GM18867 (cell line): ENCODE results near the gene CEP135.
A peak's percentile ranks its signal among the peaks of the same experiment; 100 is the strongest.

Source experiments
- ATAC-seq: cut with Tn5 transposase; IDR thresholded peaks from one replicate; pipeline ENCODE4 v1.9.1; 2021; ENCODE audit warnings: mild to moderate bottlenecking, moderate library complexity; ENCODE audit not compliant: unreplicated experiment

CEP135 gene

GRCh38 chr4:56007154-56007553 is 58.4 kb downstream of the CEP135 start:
- no peak for ATAC-seq

- ATAC-seq: no peak
These were observed 59.5 kb downstream of the CEP135 start for GRCh38 chr4:56008206-56008605.

DNA sequence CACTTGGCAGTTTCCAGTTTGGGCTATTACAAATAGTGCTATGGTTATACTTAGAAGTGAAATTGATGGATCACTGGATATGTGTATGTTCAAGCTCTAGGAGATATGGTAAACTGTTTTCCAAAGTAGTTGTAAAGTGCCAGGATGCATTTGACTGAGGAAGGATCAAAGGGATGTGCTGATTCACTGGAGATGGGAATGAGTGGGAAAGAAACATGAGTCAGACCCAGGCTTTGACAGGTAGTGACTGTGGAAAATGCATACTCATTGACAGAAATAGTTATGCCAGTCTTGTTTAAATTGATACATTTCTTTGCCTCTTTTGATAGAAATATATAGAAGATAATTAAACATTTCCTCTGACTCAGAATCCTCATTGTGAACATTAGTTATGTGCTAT is 77.9 kb downstream of the CEP135 start:
- ATAC-seq: no peak

DNA sequence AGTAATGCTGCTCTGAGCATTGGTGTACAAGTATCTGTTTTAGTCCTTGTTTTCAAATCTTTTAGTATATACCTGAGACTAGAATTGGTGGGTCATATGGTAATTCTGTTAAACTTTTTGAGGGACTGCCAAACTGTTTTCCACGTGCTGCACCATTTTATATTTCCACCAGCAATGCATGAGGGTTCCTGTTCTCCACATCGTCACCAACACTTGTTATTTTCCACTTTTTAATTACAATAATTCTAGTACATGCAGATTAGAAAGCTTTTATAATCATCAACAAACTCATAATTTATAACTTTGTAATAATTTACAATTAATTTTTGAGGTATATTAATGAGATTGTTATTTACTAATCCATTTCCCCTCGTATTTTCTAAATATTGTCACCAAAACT is 79.4 kb downstream of the CEP135 start:
- ATAC-seq: no peak

GRCh38 chr4:56038487-56039162 is 89.9 kb downstream of the CEP135 start:
- no peak for ATAC-seq

DNA sequence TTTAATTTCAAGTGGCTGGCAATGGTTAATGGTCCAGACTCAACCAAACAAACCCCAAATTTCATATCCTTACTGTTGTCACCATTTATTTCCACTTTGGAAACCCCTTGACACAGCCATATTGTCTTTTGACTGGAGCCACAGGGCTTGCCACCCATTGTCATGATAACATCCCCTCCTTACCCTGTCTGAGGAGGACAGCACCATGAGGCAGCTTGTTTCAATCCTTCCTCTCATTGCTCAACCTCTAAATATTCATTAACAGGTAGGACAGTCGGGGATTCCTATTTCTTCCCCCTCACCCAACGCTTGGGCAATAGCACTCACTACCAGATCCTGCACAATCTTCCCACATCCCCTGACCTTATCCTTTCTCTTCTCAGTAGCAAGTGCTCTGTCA is 92.1 kb downstream of the CEP135 start:
- no peak for ATAC-seq

- ATAC-seq: no peak
These were observed 93.5 kb downstream of the CEP135 start for GRCh38 chr4:56042225-56042624.

DNA sequence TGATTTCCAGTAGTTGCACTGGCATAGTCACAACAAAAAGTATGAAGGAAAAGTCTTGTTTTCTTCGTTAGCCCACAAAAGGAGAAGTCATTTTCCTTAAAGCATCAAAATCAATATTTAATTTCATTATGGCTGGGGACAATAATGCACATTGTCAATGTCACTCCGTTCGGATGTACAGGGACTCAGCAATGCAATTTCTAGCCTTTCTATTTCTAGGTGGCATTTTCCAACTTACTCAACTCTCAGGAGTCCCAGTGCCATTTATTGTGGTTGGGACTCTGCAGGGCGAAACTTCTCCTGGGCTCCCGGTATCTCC is 99.6 kb downstream of the CEP135 start:
- ATAC-seq: no peak

- ATAC-seq: peak; percentile 97
These were observed 100.1 kb downstream of the CEP135 start for GRCh38 chr4:56048702-56049431.

DNA sequence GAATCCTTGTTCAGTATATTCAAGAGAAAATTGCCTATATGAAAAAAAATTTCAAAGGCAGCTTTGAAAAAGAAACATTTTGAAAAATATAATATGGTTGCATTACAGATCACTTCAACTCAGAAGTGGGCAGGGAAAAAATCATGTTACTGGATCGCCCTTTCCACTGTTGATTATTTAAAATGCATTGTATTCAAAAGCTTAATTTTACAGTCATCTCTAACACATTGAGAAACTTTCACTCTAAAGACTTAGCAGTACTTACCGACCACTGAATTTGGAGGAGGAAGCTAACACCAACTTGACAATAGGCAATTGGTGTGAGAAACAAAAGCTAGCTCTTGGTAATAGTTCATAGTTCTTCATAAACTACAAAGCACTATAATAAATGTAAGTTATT is 101.9 kb downstream of the CEP135 start:
- ATAC-seq: no peak

GRCh38 chr4:56051029-56051709 is 102.4 kb downstream of the CEP135 start:
- no peak for ATAC-seq

- ATAC-seq: no peak
These were observed 102.9 kb downstream of the CEP135 start for GRCh38 chr4:56051710-56052075.

- ATAC-seq: no peak
These were observed 103.7 kb downstream of the CEP135 start for GRCh38 chr4:56052481-56052880.

GRCh38 chr4:56052966-56053365 is 104.2 kb downstream of the CEP135 start:
- no peak for ATAC-seq

GRCh38 chr4:56055027-56055977 is 106.6 kb downstream of the CEP135 start:
- ATAC-seq: no peak

- no peak for ATAC-seq
These were observed 107.2 kb downstream of the CEP135 start for GRCh38 chr4:56055991-56056390.

GRCh38 chr4:56058555-56058954 is 109.8 kb downstream of the CEP135 start:
- ATAC-seq: no peak

DNA sequence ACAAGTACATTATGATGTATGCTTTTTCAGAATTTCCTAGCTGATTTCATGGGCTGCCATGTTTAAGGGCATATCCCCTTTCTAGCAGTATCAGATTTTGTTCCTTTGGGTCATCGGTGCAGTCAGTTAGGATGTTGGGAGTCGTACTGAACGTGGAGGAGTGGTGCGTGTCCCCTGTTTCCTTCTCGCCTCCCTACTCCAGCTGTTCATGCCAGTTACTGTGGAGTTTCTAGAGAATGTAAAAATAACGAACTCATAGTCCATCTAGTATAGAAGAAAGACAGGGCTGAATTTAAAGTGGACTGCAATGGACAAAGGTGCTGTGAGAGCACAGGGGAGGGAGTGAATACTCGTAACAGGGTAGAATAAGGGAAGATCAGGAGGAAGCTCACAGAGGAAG is 111.3 kb downstream of the CEP135 start:
- ATAC-seq: no peak

GRCh38 chr4:56062106-56062505 is 113.4 kb downstream of the CEP135 start:
- ATAC-seq: no peak

GRCh38 chr4:56062526-56063145 is 113.9 kb downstream of the CEP135 start:
- ATAC-seq: no peak

DNA sequence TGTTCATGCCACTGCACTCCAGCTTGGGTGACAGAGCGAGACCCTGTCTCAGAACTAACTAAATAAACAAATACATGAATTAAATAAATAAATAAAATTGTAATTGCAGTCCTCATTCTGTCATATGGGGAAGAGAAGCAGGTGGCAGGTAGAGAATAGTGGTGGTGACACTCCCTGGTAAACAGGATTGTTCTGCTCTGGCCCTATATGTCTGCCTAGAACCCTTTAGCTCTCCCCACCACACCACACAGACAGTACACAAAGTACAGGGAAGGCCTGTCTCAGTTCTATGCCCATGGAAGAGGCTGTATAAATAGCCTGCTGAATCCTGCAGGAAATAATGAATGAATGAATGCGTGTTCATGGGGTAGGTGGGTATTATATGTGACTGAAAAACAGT is 117.7 kb downstream of the CEP135 start:
- no peak for ATAC-seq
